ENCODE data around the gene SET. TPM values are rescaled to one million over a fixed set of nuclear protein-coding genes. Genes with fewer than 3 reads are reported as not detected.
A peak's percentile ranks its signal among the peaks of the same experiment; 100 is the strongest.

SET gene
- total and polyA plus RNA-seq, 2 of the 13 experiments (the other 11 are each of a cell fraction or from before 2014, with no cell fraction given), result 94.2 to 611 TPM

GRCh38 chr9:128723866-128724743 is 35.1 kb downstream of the SET start, which contains the start of gene ZDHHC12 (continued):
- TF ChIP-seq ZNF780A (CRISPR knock-in tag; IDR thresholded peaks at IDR 0.05) (no peak), IRF9 (CRISPR knock-in tag; IDR thresholded peaks at IDR 0.05; ENCODE audit: borderline replicate concordance) (peak; percentile 74), DNMT1 (CRISPR knock-in tag; IDR thresholded peaks at IDR 0.05) (0 out of 2 replicates have a peak, but pooled peaks have one; percentile 65), HINFP (CRISPR knock-in tag; IDR thresholded peaks at IDR 0.05; ENCODE audit: low read depth) (no peak), ZNF564 (CRISPR knock-in tag; IDR thresholded peaks at IDR 0.05) (no peak), ZNF883 (CRISPR knock-in tag; IDR thresholded peaks at IDR 0.05; ENCODE audit: not compliant biosample characterization) (no peak), ESRRA (CRISPR knock-in tag; IDR thresholded peaks at IDR 0.05; ENCODE audit: low read depth) (no peak), FOXK2 (IDR thresholded peaks at IDR 0.05) (no peak), MXD1 (CRISPR knock-in tag; IDR thresholded peaks at IDR 0.05) (no peak), ZNF619 (CRISPR knock-in tag; IDR thresholded peaks at IDR 0.05) (no peak), ATM (IDR thresholded peaks at IDR 0.05; ENCODE audit: borderline replicate concordance) (no peak), CHD2 (IDR thresholded peaks at IDR 0.05; ENCODE audit: low read depth, low read length) (0 out of 2 replicates have a peak, but pooled peaks have one; percentile 11), SMAD9 (CRISPR knock-in tag; IDR thresholded peaks at IDR 0.05) (0 out of 2 replicates have a peak, but pooled peaks have one; percentile 67), ZNF597 (CRISPR knock-in tag; IDR thresholded peaks at IDR 0.05) (no peak), ZNF652 (CRISPR knock-in tag; IDR thresholded peaks at IDR 0.05; ENCODE audit: borderline replicate concordance, low read depth) (no peak), GRHL1 (CRISPR knock-in tag; conservative IDR thresholded peaks at IDR 0.05) (no peak), DZIP1 (CRISPR knock-in tag; IDR thresholded peaks at IDR 0.05) (0 out of 2 replicates have a peak, but pooled peaks have one; percentile 5), ZNF709 (CRISPR knock-in tag; IDR thresholded peaks at IDR 0.05) (peak; percentile 53; the same call in 1 of the 2 replicates)
